ENCODE data around the gene ZFAND3. TPM values are rescaled to one million over a fixed set of nuclear protein-coding genes. Genes with fewer than 3 reads are reported as not detected.

ZFAND3 gene
- total RNA-seq, 4 donors from 2014 or later: 37.3 to 70.1 (median 55.2) TPM

- no peak for TF ChIP-seq POLR2A (IDR thresholded peaks at IDR 0.05; ENCODE audit: low read depth)
- TF ChIP-seq CTCF (IDR thresholded peaks at IDR 0.05): no peak
- H3K27me3 ChIP-seq: no peaks in the 10 kb centered on the region
- peaks cover 2 to 17% (median 14%) of the 10 kb centered on the region in 4 donors for H3K36me3 ChIP-seq
- WGBS: 75% methylated on average over 2 of the region's 2 CpGs
- intact Hi-C loops (cut with DNase I): no loop called here
- no peaks in the 10 kb centered on the region for H3K9me3 ChIP-seq
- H3K4me1 ChIP-seq: peaks cover 27 to 52% (median 43%) of the 10 kb centered on the region in 4 donors
- no peak for DNase-seq (ENCODE audit: extremely low spot score)
- no peak overlapping the region for H3K4me3 ChIP-seq
- no peak overlapping the region for H3K27ac ChIP-seq (replicated peaks in 1 of 4)
Measured at GRCh38 chr6:38067263-38067980, 247.9 kb downstream of the ZFAND3 start.

GRCh38 chr6:38068854-38069590 is 249.5 kb downstream of the ZFAND3 start:
- no peaks in the 10 kb centered on the region for H3K9me3 ChIP-seq
- peaks cover 38 to 59% (median 52%) of the 10 kb centered on the region in 4 donors for H3K4me1 ChIP-seq
- H3K27ac ChIP-seq (replicated peaks in 1 of 4): no peak overlapping the region
- TF ChIP-seq CTCF (IDR thresholded peaks at IDR 0.05): no peak
- no peak for TF ChIP-seq EP300 (IDR thresholded peaks at IDR 0.05)
- no peak for TF ChIP-seq POLR2A (IDR thresholded peaks at IDR 0.05; ENCODE audit: low read depth)
- TF ChIP-seq POLR2AphosphoS5 (IDR thresholded peaks at IDR 0.05): no peak
- intact Hi-C loops (cut with DNase I): no loop called here
- no peaks in the 10 kb centered on the region for H3K27me3 ChIP-seq
- H3K4me3 ChIP-seq: no peak overlapping the region
- H3K36me3 ChIP-seq: peaks cover 0 to 1% (median under 1%) of the 10 kb centered on the region in 4 donors
- WGBS: 70% methylated on average over 7 of the region's 7 CpGs
- DNase-seq (ENCODE audit: extremely low spot score): no peak

GRCh38 chr6:38077488-38078030 is 258.0 kb downstream of the ZFAND3 start:
- Histone ChIP-seq H3K27ac (replicated peaks in 1 of 4) (no peak overlapping the region), H3K36me3 (no peaks in the 10 kb centered on the region), H3K27me3 (no peaks in the 10 kb centered on the region), H3K4me3 (no peak overlapping the region), H3K4me1 (peaks cover 10 to 41% (median 30%) of the 10 kb centered on the region in 4 donors), H3K9me3 (no peaks in the 10 kb centered on the region)
- 67% methylated on average over 4 of the region's 4 CpGs for WGBS
- TF ChIP-seq EP300 (IDR thresholded peaks at IDR 0.05) (no peak), POLR2A (IDR thresholded peaks at IDR 0.05; ENCODE audit: low read depth) (no peak), CTCF (IDR thresholded peaks at IDR 0.05) (no peak), POLR2AphosphoS5 (IDR thresholded peaks at IDR 0.05) (no peak)
- DNase-seq (ENCODE audit: extremely low spot score): no peak
- intact Hi-C loops (cut with DNase I): no loop called here

- Histone ChIP-seq H3K9me3 (no peaks in the 10 kb centered on the region), H3K36me3 (peaks cover 0 to 6% (median 0%) of the 10 kb centered on the region in 4 donors), H3K4me1 (peaks cover under 1 to 33% (median 24%) of the 10 kb centered on the region in 4 donors), H3K4me3 (no peak overlapping the region), H3K27ac (replicated peaks in 1 of 4) (no peak overlapping the region), H3K27me3 (no peaks in the 10 kb centered on the region)
- WGBS: 88% methylated on average over 4 of the region's 4 CpGs
- TF ChIP-seq EP300 (IDR thresholded peaks at IDR 0.05) (no peak), POLR2A (IDR thresholded peaks at IDR 0.05; ENCODE audit: low read depth) (no peak), CTCF (IDR thresholded peaks at IDR 0.05) (no peak), POLR2AphosphoS5 (IDR thresholded peaks at IDR 0.05) (no peak)
- no peak for DNase-seq (ENCODE audit: extremely low spot score)
- intact Hi-C loops (cut with DNase I): no loop called here
Measured at GRCh38 chr6:38078671-38079070, 259.1 kb downstream of the ZFAND3 start.
